GM12872 (cell line): ENCODE data around the gene HCN3.

ENCODE experiments used
- CTCF ChIP-seq: IDR thresholded peaks from 3 replicates; pipeline ENCODE4 v1.5.1; 2011; ENCODE audit warnings: low read depth, mild to moderate bottlenecking, low read length, moderate library complexity; ENCODE audit not compliant: insufficient read depth

The HCN3 gene

DNA sequence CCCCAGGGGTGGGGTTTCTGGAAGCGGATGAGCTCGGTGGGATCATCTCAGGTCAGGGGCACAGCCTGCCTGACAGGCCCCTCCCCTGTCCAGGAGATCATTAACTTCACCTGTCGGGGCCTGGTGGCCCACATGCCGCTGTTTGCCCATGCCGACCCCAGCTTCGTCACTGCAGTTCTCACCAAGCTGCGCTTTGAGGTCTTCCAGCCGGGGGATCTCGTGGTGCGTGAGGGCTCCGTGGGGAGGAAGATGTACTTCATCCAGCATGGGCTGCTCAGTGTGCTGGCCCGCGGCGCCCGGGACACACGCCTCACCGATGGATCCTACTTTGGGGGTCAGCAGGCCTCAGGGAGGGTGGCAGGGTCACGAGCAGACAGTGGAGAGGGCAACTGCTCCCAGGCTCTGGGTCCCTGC lies 8.4 kb downstream of the HCN3 start:
- no peak for TF ChIP-seq CTCF

- no peak for TF ChIP-seq CTCF
Measured at GRCh38 chr1:155286544-155286943, 9.3 kb downstream of the HCN3 start.

- TF ChIP-seq CTCF = no peak
Measured at GRCh38 chr1:155287987-155288543, 10.8 kb downstream of the HCN3 start.

DNA sequence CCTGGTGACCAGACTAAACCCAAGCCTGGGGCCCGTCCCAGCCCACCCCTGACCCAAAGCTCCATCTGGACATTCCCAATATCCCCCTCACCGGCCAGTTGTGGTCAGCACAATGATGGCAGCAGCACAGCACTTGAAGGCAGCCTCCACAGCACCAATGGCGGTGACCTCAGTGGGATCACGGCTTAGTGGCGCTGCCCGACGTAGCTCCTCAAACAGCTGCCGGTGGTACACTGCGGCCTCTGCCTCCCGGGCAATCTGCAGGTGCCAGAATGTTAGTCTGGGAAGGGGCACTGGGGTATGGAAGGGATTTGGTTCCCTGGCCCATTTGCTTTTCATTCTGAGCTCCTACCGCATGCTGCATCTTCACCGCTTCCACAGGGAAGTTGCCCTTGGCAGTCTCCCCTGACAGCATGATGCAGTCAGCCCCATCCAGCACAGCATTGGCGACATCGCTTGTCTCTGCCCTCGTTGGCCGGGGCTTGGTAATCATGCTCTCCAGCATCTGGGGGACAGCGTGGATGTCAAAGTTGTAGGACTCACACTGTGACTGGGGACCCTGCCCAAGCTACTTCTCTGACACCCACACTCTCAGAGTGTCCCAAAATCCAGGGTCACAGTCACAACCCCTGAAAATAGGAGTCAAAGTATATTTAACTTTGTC lies 16.0 kb downstream of the HCN3 start:
- no peak for TF ChIP-seq CTCF

GRCh38 chr1:155294520-155295182 lies 17.4 kb downstream of the HCN3 start:
- TF ChIP-seq CTCF = no peak

DNA sequence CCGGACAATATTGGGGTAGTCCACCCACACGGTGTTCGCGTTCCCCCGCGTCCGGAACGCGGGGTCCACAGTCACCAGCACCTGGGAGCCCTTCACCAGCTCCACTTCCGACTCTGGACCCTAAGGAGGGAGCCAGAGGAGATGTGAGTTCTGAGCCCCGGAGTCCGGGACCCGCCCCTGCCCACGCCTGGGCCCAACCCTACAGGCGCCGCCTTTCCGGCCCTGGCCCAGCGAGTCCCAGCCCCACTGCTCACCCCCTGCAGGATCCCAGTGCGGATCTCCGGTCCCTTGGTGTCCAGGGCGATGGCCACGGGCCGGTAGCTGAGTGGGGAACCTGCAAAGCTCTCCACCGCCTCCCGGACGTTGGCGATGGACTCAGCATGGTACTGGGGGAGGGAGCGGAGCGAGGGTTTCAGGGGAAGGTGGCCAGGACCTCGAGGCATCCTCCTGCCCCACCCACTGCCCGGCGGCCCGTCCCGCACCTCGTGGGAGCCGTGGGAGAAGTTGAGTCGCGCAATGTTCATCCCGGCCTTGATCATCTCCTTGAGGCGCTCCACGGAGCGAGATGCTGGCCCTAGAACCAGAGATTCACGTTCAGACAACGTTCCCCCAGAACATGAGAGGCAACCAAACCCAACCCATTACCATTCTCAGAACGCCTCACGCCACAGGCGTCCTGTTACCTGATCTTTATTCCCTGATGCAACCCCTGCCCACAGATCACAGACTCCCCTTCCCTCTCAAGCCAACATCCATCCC lies 18.1 kb downstream of the HCN3 start:
- TF ChIP-seq CTCF = no peak

GRCh38 chr1:155295942-155296267 lies 18.6 kb downstream of the HCN3 start:
- TF ChIP-seq CTCF = no peak
